Nephron (organoid): ENCODE data around the gene NUCB1.
"Not testable (repeated sequence)": the region's sequence is repeated elsewhere in the genome, so short reads cannot be mapped to it uniquely, and the experiment has no call there.

Source experiments
- H3K27ac Mint-ChIP-seq, 3 experiments: 2 replicates each; pipeline ENCODE4 v1.8.0; 2020; ENCODE audit warnings: mixed read lengths in 3 of 3, mild to moderate bottlenecking in 2 of 3, moderate library complexity in 1 of 3
- H3K27me3 Mint-ChIP-seq: 2 replicates; pipeline ENCODE4 v1.8.0; 2021; ENCODE audit warnings: low read depth, mild to moderate bottlenecking, moderate library complexity, mixed read lengths
- H3K36me3 Mint-ChIP-seq: 2 replicates; pipeline ENCODE4 v1.8.0; 2020; ENCODE audit warnings: low read depth, mixed read lengths
- H3K4me1 Mint-ChIP-seq: 2 replicates; pipeline ENCODE4 v1.8.0; 2020; ENCODE audit warnings: mixed read lengths
- H3K4me3 Mint-ChIP-seq, 3 experiments: 2 replicates each; pipeline ENCODE4 v1.8.0; 2020; ENCODE audit warnings: mild to moderate bottlenecking in 3 of 3, mixed read lengths in 3 of 3, moderate library complexity in 2 of 3
- H3K9me3 Mint-ChIP-seq: 2 replicates; pipeline ENCODE4 v1.8.0; 2020; ENCODE audit warnings: mixed read lengths
- CTCF ChIP-seq, 3 experiments: fragments of 200-600 bp; sonication (generic); IDR thresholded peaks; one replicate each; pipeline ENCODE4 v1.5.0; 2021; ENCODE audit warnings: antibody characterized with exemption in 3 of 3; ENCODE audit not compliant: unreplicated experiment in 3 of 3

The NUCB1 gene

GRCh38 chr19:48867123-48867745 is 32.9 kb upstream of the NUCB1 start:
- no peak for TF ChIP-seq CTCF (IDR thresholded peaks at IDR 0.05; ENCODE audit: unreplicated experiment in 3 of 3)
- peak overlapping the region; percentile 98 to 99 (median 99) for H3K27ac Mint-ChIP-seq
- H3K27me3 Mint-ChIP-seq, result no peaks in the 10 kb centered on the region
- peaks cover 28% of the 10 kb centered on the region for H3K4me1 Mint-ChIP-seq
- no peaks in the 10 kb centered on the region for H3K9me3 Mint-ChIP-seq
- peaks cover 16% of the 10 kb centered on the region for H3K36me3 Mint-ChIP-seq
- H3K4me3 Mint-ChIP-seq, result peak overlapping the region; percentile 88 to 94 (median 92)

GRCh38 chr19:48867746-48868113 is 32.4 kb upstream of the NUCB1 start:
- Mint-ChIP-seq H3K27me3 (no peaks in the 10 kb centered on the region), H3K4me1 (peaks cover 31% of the 10 kb centered on the region), H3K4me3 (peak overlapping the region; percentile 88 to 94 (median 92)), H3K36me3 (peaks cover 16% of the 10 kb centered on the region), H3K27ac (peak overlapping the region; percentile 98 to 99 (median 99)), H3K9me3 (no peaks in the 10 kb centered on the region)
- no peak for TF ChIP-seq CTCF (IDR thresholded peaks at IDR 0.05; ENCODE audit: unreplicated experiment in 3 of 3)

GRCh38 chr19:48868114-48868886 is 31.8 kb upstream of the NUCB1 start, which contains the start of gene PLEKHA4:
PLEKHA4 (minus strand) TSS chr19:48868617; CDS start chr19:48867620, 997 bp downstream.
- Mint-ChIP-seq H3K9me3 (no peaks in the 10 kb centered on the region), H3K36me3 (peaks cover 19% of the 10 kb centered on the region), H3K27ac (peak within 1 kb of the TSS; percentile 98 to 99 (median 99)), H3K4me3 (peak within 1 kb of the TSS; percentile 88 to 94 (median 92)), H3K4me1 (peaks cover 37% of the 10 kb centered on the region), H3K27me3 (no peaks in the 10 kb centered on the region)
- no peak for TF ChIP-seq CTCF (IDR thresholded peaks at IDR 0.05; ENCODE audit: unreplicated experiment in 3 of 3)

GRCh38 chr19:48870048-48870447 is 30.1 kb upstream of the NUCB1 start:
- Mint-ChIP-seq H3K9me3 (no peaks in the 10 kb centered on the region), H3K36me3 (peaks cover 26% of the 10 kb centered on the region), H3K27me3 (peaks cover 3% of the 10 kb centered on the region), H3K4me1 (peaks cover 52% of the 10 kb centered on the region), H3K27ac (peak overlapping the region; percentile 37 to 75 (median 49)), H3K4me3 (peak overlapping the region; percentile 17 to 57 (median 48))
- no peak for TF ChIP-seq CTCF (IDR thresholded peaks at IDR 0.05; ENCODE audit: unreplicated experiment in 3 of 3)

- H3K9me3 Mint-ChIP-seq, H3K27me3 Mint-ChIP-seq: not testable (repeated sequence)
- Mint-ChIP-seq H3K4me1 (peaks cover 64% of the 10 kb centered on the region), H3K36me3 (peaks cover 36% of the 10 kb centered on the region), H3K27ac (peak overlapping the region; percentile 98 to 100 (median 99)), H3K4me3 (peak overlapping the region; percentile 99 to 100 (median 99))
Observed at GRCh38 chr19:48871471-48872181, 28.5 kb upstream of the NUCB1 start.
